GM10847 (cell line): ENCODE measurements around the gene ITGA7.
A peak's percentile ranks its signal among the peaks of the same experiment; 100 is the strongest.

Source experiments
- POLR2A ChIP-seq: IDR thresholded peaks from 2 replicates; pipeline ENCODE4 v1.6.1; 2011; ENCODE audit not compliant: insufficient read length; ENCODE audit errors: extremely low read depth

ITGA7 gene

DNA sequence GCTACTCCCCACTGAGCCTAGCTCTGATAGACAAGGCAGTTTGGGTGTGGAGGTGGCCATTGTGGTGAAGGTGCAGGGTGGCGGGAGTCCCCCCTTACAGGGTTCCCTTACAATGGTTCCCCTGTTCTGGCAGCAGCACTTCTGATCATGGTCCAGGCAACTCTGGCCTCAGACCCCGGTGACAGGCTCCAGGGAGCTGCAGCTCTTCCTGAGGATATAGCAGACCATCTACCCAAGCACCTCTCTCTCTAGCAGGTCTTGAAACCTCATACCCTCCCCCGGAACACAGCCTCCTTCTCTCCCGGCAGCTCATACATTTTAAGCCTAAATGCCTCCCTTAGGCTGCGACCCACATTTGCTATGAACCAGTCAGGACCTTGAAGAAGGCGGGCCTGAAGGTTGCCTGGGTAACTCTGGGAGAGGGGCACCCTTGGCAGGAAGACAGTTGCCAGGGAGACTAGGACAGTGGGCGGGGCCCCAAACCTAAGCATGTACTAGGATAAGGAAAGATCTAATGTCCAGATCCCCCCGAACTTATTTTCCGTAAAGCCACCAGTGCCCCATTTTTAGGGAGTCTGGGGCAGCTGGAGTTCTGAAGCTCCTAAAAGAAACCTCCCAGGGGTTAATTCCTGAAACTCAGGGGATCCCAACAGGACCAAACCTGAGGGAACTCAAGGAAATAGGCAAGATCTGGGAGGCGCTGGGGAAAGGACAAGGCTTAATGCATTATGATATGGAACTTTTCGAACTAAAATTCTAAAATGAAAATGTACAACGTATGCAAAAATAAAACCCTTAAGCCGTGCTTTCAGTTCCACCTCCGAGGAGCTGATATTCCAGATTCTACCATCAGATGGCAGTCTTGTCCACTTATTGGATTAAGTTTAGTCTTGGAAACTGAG lies 30.7 kb upstream of the ITGA7 start:
- TF ChIP-seq POLR2A, result no peak

DNA sequence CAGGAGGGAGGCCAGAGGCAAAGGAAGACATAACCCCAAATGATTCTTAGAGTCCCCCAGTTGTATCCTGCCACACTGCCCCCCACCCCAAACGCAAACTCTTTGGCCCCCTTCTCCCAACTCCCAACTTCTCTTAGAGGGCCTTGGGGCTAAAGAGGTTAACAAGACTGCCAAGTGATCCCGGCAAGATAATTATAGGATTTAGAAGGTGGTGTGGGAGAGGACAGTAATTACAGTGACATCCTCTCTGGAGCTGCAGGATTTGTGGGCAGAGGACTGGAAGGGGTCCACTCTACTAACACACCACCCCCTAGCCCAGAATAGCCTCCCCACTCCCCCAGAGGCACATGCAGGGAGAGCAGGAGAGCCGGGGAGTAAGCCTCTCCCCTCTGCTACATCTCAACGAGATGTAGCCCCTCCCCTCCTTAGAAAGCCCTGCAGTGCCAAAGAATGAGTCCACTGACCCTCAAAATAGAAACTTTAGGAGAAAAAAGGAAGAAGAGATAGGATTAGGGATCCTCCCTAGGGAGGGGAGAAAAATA lies 29.9 kb upstream of the ITGA7 start:
- no peak for TF ChIP-seq POLR2A

DNA sequence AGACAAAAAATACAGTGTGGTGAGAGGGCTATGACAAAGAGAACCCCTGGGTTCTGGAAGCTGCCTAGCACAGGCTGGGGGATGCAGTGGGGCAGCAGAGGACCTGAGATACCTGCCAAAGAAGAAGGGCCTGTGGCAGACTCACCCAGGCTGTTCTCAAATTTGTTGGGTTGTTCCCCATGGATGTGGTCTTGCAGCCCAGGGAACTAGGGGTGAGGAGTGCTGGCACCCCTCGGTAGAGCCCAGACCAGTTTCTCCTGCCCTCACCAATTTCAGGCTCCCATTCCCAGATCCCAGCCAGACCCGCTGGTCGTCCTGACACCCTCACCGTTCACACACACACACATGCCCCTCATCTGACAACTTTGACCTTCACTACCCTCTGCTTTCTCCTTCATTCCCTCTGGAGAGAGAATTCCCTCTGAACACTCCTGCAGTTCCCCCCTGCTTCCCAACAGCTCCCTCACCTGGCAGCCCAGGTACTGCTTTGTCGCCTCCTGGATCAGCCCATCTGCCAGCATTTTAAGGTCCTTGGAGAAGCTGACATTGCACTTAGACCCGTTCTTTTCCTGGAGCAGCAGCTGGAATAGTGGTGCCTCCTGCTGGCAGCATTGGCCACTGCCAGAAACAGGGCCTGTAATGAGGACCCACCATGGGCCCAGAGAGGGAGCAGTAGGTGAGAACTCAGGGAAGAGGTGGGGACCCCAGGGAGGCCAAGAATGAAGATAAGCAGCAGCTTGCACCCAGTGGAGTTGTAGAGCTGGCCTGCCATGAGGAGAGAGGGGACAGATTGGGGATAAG lies 29.3 kb upstream of the ITGA7 start:
- TF ChIP-seq POLR2A, result no peak

DNA sequence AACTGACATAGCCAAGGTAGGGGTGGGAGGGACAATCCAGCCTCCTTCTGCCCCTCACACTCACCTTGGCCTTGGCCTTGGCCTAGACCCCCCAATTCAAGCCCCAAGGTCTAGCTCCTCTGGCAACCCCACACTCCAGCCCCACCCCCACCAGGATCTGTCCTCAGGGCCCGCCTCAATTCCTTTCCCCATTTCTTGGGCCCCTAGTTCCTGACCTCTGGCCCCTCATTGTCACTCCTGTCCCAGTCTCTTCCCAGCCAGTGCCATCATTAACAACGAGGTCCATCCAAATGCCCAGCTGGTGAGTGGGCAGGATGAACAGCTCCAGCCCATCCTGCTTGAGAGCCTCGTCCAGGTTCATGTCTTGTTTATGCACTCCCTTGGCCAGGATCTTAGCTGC lies 28.4 kb upstream of the ITGA7 start:
- TF ChIP-seq POLR2A, result no peak

DNA sequence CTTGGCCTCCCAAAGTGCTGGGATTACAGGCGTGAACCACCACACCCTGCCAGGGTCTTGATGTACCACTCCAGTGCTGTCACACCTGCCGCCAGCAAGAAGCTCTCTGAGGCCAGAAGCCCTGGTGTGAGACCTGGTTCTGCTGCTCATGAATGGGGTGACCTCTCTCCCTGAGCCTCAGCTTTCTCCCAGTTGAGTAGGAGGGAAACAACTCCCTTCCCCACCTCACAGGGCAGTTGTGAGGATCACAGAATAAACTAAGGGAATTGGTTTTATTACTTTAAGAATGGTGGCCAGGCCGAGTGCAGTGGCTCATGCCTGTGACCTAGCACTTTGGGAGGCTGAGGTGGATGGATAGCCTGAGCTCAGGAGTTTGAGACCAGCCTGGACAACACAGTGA lies 26.9 kb upstream of the ITGA7 start:
- no peak for TF ChIP-seq POLR2A

DNA sequence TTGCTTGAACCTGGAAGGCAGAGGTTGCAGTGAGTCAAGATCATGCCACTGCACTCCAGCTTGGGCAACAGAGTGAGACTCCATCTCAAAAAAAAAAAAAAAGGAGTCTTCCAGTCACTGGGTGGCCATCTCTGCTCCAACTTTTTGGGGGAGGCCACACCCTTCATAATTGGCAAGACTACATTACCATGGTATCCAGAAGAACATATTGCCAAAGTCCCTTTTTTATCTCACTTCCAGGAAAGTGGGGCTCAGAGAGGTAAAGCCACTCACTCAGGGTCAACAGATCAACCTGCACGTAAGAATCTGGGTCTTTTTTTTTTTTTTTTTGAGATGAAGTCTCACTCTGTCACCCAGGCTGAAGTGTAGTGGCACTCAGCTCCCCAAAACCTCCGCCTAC lies 26.2 kb upstream of the ITGA7 start:
- TF ChIP-seq POLR2A, result no peak

DNA sequence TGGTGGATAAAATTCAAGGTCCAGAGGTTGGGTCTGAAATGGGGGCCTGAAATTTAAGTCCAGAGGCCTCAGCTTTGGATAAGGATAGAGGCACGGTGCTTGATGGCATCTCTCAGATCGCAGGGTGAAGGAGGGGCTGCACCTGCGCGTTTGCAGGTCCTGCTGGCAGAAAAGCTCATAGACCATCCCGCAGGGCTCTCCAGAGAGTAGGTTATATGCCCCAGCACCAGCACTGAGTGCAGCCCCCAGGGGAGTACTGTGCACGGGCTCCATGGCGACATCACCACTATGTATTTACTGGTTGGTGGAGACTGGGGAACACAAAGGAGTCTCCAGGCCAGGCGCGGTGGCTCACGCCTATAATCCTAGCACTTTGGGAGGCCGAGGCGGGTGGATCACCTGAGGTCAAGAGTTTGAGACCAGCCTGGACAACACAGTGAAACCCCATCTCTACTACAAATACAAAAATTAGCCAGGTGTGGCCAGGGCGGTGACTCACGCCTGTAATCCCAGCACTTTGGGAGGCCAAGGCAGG lies 25.4 kb upstream of the ITGA7 start:
- TF ChIP-seq POLR2A, result no peak

DNA sequence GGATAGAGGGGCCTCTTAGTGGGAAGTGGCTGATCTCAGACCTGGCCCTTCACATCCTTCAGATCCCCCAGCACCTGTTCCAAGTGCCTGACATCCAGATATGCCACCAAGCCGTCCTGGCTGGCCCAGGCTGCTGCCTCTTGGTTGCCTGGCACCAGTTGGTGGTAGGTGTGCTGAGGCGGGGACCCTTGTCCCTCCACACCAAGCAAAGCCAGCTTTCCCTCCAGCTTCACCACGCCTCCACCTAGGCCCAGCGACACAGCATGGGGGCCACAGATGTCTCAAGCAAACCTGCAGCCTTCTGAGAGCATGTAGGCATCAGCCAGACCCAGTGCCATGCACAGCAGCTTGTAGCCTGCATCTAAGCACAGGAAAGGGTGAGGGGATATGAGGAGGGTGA lies 24.6 kb upstream of the ITGA7 start:
- TF ChIP-seq POLR2A, result no peak

DNA sequence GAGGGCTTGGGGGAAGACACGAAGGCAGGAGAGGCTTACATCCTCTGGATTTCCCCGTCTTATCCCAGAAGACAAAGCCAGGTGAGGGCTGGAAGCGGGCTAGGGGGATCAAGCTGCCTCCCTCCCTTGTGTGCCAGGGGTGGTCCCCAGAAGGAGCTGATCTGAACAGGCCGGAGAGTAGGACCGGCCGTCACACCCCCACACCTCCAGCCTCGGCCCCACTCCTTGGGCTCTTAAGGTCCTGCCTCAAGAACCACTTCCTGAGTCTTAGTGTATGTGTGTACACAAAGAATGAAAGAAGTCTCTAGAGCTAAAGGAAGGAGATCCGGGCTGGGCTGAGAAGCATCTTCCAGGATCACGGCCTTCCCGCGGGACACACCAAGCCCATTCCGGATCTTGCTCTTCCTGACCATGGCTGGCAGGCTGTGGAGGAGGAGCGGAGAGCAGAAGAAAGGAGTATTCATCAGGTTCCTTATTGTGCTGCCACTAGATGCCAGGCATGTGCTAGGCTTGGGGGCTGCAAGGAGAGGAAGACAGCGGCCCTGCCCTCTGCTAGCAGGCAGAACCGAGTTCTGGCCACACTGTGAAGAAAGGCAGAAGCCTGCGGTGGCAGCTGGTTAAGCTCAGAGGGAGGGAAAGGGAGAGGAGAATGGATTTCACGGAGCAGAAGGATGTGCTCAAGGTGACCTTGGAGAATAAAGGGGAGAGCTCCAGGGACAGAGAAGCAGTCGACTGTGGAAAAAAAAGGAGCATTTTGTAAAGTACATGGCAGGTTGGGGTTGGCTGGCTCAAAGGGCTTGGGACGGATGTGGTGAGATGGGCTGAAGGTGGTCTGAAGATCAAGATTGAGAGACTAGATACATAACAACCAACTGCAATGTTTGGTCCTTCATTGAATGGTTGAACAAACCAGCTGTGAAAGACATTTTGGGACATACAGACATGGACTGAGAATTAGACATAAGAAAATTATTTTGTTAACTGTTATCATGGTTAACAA lies 22.4 kb upstream of the ITGA7 start:
- no peak for TF ChIP-seq POLR2A

DNA sequence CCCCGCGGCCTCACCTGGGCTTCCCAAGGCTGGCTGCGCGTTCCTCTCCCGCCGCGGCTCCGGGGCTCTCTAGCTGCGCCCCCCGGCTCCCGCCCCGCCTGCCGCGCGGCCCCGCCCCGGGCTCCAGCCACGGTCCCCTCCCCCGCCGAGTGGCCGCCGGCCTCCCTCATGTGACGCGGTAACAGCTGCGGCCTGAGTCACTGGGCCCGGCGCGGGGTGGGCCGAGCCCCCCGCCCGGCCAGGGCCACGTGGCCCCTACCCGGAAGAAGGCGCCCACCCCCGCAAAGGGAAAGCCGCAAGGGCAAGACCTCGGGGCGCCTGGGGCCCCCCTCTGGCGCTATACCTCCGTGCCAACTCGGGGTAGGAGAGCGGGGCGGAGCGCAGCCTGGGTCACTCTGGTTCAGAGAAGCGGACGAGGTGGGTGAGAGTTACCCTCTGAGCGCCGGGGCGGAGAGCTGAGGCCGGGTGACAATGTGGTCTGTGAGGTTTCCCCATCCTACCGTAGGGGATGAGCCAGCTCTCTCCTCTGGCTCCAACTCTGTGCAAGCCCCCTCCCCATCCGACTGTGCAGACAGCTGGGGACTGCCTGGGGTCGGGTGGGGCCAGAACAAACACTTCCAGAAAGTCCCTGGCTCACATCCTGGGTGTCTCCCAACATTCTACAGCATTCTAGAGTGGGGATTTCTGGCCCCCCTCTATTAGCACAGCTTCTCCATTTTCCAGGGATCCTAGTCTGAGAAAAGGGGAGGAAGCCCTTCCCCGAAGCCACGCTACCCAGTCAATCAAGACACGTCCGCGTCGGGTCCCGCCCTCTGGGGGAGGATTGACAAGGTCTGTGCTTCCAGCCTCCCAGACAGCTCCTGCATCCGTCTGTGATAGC lies 21.5 kb upstream of the ITGA7 start, which contains the start of gene CD63:
Gene CD63, minus strand, starts transcription at position 71 of the 880 bp plus-strand sequence. CDS start 668 bp downstream, outside the sequence.
- TF ChIP-seq POLR2A, result peak; percentile 26

DNA sequence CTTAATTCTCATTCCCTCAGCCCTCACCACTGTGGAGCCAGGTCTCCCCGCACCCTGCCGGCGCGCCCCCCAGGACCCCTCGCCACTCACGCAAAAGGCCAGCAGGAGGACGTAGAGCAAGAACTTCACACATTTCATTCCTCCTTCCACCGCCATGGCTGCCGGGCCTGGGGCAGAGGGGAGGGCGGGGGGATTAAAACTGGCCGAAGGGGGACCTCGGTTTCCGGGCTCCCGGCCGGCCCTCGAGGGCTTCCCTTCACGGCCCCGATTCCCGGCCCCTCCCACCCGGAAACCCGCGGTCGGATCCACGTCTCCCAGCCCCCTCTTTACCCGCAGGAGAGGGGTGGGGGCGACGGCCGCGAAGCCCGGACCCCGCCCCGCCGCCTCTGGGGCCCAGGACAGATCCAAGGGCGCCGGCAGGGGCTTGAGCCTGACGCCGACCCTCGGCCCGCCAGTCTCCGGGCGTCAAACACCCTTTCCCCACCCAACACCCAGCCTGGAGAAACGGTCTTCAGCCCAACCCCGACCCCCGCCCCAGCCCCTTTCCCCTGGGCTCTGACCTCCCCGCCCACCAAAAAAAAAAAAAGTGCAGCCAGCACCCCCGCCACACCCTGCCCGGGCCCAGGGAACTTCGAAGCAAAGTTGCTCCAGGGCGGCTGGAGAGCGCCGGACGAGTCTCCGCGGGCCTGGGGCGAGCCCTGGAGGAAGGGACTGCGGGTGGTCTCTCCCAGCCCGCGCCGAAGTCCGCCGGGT lies 20.7 kb upstream of the ITGA7 start:
- no peak for TF ChIP-seq POLR2A

DNA sequence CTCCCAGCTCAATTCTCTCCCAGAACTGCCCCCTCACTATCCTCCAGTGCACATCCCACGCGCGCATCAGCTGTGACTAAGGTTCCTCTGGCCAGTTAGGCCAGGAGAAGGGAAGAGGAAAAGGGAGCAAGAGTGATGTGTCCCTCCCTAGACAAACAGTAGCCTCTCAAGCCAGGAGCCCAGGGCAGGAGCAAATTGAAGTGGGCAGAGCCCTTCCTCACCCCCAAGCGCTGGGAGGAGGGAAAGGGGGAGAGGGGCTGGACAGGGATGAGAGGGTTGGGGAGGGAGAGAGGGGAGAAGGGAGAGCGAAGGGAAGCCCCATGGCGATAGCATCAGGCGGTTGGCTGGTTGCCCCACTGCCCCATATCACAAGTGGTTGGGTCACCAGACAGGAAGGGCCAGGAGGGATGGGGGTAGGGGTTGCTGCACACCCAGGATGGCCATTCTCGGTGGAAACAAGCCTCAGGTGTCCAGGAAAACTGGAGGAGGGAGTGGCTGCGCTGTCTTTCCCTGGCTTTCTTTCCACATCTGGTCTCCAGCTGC lies 20.0 kb upstream of the ITGA7 start:
- no peak for TF ChIP-seq POLR2A
